SH-SY5Y (cell line): Measurements from ENCODE around the gene ZSWIM6.

Experiments used
- GATA2 ChIP-seq: IDR thresholded peaks from 2 replicates; pipeline ENCODE4 v1.6.1; 2011; ENCODE audit warnings: mild to moderate bottlenecking, low read depth, low read length
- GATA3 ChIP-seq: IDR thresholded peaks from 2 replicates; pipeline ENCODE4 v1.6.1; 2011; ENCODE audit warnings: low read depth, mild to moderate bottlenecking, low read length, moderate library complexity

DNA sequence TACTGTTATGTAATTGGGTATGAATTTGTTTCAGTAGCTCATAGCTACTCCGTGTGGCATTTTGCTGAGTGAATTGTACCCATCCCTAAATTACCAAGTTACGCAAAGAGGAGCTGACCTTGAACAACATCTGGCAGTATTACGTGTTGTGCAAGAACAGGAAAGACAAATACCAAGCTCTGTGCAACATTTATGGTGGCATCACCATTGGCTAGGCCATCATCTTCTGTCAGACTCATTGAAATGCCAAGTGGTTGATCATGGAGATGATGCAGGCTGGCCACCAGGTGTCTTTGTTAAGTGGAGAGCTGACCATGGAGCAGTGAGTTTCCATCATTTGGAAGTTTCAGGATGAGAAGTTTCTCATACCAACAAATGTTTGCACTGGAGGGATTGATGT is 15.0 kb downstream of the ZSWIM6 start:
- TF ChIP-seq GATA2, result no peak
- no peak for TF ChIP-seq GATA3
